ENCODE data around the gene IRF1.

IRF1 gene

DNA sequence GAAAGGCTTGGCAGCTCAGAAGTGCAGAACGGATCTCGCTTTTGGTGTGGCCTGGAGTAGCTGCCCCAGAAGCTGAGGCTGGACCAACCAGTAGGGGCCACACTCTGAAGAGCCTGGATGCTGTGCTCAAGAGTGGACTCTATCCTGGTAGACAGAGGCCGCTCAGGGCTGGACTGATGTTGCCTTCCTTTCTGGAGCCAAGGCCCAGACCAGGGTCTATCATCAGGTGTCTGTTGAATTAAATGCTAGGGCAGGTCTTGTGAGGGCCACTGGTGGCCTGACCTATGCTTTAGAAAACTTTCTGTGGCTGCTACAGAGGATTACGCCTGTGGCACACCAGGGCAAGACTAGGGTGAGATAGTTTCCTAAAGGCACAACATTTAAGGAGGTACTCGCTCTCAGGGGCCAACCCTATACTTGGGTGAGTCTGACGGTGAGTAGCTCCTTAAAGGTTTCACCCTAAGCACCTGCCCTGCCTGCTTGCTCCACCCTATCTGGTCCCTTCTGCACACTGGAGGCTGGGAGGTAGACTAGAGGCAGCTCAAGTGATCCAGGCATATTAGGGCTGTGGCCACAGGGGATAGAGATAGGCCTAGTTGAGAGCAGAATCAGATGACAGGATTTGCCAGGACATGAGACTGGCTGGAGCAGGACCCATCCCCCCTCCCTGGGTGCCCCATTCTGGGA lies 9.8 kb upstream of the IRF1 start:
- no peak overlapping the region for H3K4me3 ChIP-seq (ENCODE audit: low read depth, low read length)
- TF ChIP-seq, protein P1, sequence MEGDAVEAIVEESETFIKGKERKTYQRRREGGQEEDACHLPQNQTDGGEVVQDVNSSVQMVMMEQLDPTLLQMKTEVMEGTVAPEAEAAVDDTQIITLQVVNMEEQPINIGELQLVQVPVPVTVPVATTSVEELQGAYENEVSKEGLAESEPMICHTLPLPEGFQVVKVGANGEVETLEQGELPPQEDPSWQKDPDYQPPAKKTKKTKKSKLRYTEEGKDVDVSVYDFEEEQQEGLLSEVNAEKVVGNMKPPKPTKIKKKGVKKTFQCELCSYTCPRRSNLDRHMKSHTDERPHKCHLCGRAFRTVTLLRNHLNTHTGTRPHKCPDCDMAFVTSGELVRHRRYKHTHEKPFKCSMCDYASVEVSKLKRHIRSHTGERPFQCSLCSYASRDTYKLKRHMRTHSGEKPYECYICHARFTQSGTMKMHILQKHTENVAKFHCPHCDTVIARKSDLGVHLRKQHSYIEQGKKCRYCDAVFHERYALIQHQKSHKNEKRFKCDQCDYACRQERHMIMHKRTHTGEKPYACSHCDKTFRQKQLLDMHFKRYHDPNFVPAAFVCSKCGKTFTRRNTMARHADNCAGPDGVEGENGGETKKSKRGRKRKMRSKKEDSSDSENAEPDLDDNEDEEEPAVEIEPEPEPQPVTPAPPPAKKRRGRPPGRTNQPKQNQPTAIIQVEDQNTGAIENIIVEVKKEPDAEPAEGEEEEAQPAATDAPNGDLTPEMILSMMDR (IDR thresholded peaks at IDR 0.05; ENCODE audit: control insufficient read depth, extremely low read depth, insufficient read depth) = no peak
- DNase-seq (ENCODE audit: low read depth) = no peak

DNA sequence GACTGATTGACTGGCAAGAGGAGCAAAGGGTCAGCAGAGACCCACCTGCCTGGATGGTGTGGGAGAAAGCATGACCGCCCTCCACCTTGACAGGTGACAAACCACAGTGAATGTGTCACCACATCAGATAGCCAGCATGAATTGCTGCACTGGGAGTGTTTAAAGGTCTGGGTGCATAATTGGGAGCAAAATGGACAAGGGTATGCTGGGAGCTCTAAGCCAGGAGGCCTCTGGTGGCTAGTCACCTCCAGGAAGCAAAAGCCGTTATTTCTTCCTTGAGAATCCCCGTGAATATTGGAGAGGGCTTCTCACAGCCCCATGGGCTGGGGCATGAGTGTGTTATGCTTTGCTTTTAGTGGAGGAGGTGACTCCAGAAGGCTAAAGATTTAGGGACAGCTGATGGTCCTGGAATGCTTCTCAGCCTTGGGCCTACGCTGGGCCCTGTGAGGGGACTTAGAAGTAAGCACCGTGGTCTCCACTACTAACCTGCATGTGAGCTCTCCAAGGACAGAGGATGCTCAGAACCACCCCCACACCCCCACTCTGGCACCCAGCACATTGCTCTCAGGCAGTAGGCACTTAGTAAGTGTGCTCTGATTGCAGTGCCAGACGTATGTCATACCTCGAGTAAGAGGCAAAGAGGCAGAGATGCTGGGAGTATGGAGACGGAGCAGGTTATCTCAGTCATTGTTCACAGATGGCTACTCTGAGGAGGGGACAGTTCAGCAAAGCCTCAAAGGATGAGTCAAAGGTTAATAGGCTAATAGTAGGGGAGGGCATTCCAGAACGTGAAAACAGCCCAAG lies 9.1 kb upstream of the IRF1 start:
- TF ChIP-seq, protein P1 (IDR thresholded peaks at IDR 0.05; ENCODE audit: control insufficient read depth, extremely low read depth, insufficient read depth) = no peak
- no peak overlapping the region for H3K4me3 ChIP-seq (ENCODE audit: low read depth, low read length)
- no peak for DNase-seq (ENCODE audit: low read depth)

DNA sequence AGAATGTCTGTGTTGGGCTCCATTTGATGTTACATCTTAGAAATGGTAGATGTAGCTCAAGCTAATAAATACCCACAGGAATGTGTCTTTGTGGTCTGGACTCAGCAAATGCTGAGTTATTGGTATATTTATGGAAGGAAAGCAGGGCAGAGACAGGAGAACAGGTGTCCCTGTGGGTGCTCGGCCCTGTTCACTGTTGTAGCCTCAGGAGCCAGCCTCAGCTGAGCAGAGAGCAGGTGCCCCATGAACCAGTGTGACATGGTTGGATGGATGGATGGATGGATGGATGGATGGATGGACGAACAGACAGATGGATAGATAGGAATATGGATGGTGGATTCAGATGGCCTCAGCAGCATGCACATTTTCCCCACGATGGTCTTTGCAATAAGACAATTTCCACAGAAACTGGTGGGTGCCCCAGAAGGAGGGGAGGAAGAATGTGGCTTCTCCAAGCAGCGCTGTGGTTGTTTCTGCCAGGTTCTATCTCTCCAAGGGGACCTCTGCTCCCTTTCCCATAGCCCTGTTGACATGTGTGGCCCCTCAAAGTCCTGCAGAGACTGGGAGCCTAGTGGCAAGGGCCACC lies 8.2 kb upstream of the IRF1 start:
- no peak overlapping the region for H3K4me3 ChIP-seq (ENCODE audit: low read depth, low read length)

DNA sequence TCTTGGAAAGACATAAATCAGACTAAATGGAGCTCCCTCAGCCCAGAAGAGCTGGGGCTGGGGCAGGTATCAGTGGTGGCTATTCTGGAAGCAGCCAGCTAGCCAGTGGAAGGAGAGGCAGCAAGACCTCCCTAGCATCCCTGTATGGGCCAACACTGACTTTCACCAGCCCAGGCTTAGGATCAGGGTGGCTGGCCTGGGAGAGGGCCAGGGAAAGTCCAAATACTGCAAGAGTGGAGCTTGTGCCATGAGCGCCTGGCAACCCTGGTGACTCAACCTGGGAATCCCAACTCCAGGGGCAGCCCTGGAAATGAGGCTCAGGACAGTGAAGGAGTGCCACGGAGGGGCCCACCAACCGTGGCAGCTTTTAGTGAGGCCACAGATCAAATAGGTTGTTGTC lies 7.6 kb upstream of the IRF1 start:
- TF ChIP-seq, protein P1 (IDR thresholded peaks at IDR 0.05; ENCODE audit: control insufficient read depth, extremely low read depth, insufficient read depth) = no peak
- no peak for DNase-seq (ENCODE audit: low read depth)
- H3K4me3 ChIP-seq (ENCODE audit: low read depth, low read length) = no peak overlapping the region

More for the DNA sequence above, 8.2 kb upstream of the IRF1 start:
- TF ChIP-seq, protein P1 (IDR thresholded peaks at IDR 0.05; ENCODE audit: control insufficient read depth, extremely low read depth, insufficient read depth) = no peak
- no peak for DNase-seq (ENCODE audit: low read depth)

DNA sequence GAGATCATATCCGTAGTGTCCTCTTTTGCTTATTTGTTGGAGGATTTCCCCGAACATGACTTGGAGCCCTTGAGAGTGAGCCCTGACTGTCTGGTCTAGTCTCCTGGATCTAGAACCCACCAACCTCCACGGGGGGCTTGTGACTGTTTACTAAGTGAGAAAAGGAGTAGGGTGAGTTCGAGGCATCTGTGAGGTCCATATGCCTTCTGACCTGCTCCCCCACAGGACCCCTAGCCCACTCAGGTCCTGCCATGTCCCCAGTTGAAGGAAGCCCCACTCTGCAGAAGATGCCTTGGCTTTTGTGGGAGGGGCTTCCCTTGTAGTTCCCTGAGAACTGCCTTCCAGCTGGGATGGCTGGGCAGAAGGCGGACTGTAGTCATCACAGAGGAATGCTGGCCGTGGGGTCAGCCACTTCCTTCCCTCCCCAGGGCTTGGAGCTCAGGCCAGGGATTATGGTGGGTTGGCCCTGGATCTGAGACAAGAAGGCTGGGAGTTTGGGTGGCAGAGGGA lies 7.0 kb upstream of the IRF1 start:
- no peak overlapping the region for H3K4me3 ChIP-seq (ENCODE audit: low read depth, low read length)

DNA sequence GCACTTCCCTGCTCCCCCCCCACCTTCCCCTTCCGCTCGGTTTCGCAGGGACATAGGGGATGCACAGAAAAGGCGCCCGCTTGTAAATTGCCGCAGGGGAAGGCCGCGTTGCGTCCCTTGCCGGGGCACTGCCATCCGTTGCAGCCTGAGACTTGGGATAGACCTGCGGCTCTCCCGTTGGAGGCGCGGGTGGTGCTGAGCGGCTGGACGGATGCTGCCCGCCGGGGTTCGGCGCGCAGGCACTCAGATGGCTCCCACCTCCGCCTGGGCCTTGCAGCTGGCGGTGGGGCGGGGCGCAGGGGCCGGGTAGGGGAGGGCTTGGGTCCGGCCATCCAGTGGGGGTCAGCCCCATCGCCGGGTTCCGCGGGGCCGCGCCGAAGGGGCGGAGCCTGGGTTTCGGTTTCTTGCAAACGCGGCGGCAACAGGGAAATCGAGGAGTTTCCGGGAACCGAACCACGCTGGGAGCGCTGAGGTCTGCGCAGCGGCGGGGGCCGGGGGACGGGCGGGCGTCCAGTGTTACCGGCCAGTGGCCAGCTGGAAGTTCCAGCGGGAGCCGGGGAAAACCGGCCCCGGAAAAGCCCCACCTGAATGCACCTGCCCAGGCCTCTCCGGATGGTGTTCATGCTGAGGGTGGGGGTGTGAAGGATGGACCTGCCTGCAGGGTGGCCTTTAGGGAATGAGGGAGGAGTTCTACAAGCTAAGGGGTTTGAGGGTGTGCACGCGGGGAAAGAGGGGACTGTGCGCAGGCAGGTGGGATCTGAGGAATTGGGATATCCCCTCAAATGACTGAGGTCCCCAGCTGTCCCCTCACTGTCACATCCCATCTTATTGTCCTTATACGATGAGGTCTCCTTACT lies 6.3 kb upstream of the IRF1 start:
- no peak for DNase-seq (ENCODE audit: low read depth)
- peak overlapping the region; percentile 9 for H3K4me3 ChIP-seq (ENCODE audit: low read depth, low read length)
- TF ChIP-seq, protein P1 (IDR thresholded peaks at IDR 0.05; ENCODE audit: control insufficient read depth, extremely low read depth, insufficient read depth) = no peak

More for the DNA sequence above, 7.0 kb upstream of the IRF1 start:
- TF ChIP-seq, protein P1 (IDR thresholded peaks at IDR 0.05; ENCODE audit: control insufficient read depth, extremely low read depth, insufficient read depth) = no peak
- DNase-seq (ENCODE audit: low read depth) = no peak

Data from LNCaP clone FGC (cell line).